Loucy (cell line): ENCODE results near the gene TNS3.

Experiments used
- H2AFZ ChIP-seq: fragments of 200-600 bp; sonication (generic); 2 replicates; pipeline ENCODE4 v1.6.0; 2016; ENCODE audit warnings: antibody characterized with exemption, mild to moderate bottlenecking, low read length, moderate library complexity
- H3F3A ChIP-seq: fragments of 200-600 bp; 2 replicates; pipeline ENCODE4 v1.6.0; 2016; ENCODE audit warnings: antibody characterized with exemption, low read depth, mild to moderate bottlenecking
- H3K27me3 ChIP-seq: fragments of 200-600 bp; sonication (generic); 2 replicates; pipeline ENCODE4 v1.6.1; 2014; ENCODE audit warnings: low read length, mild to moderate bottlenecking; ENCODE audit not compliant: insufficient read depth, poor library complexity, severe bottlenecking
- H3K36me3 ChIP-seq: fragments of 200-600 bp; sonication (generic); 2 replicates; pipeline ENCODE4 v1.6.1; 2016; ENCODE audit warnings: low read length; ENCODE audit not compliant: insufficient read depth
- H3K4me1 ChIP-seq: fragments of 200-600 bp; sonication (generic); 2 replicates; pipeline ENCODE4 v1.5.1; 2014; ENCODE audit warnings: low read length, mild to moderate bottlenecking; ENCODE audit not compliant: insufficient read depth, poor library complexity, severe bottlenecking
- H3K4me2 ChIP-seq: fragments of 200-600 bp; sonication (generic); 2 replicates; pipeline ENCODE4 v1.6.0; 2014; ENCODE audit warnings: antibody characterized with exemption, low read length, low read depth, mild to moderate bottlenecking; ENCODE audit not compliant: poor library complexity, severe bottlenecking
- H3K4me3 ChIP-seq: fragments of 200-600 bp; sonication (generic); 2 replicates; pipeline ENCODE4 v1.5.1; 2014; ENCODE audit warnings: low read length, mild to moderate bottlenecking, mixed read lengths; ENCODE audit not compliant: poor library complexity, severe bottlenecking
- H3K79me2 ChIP-seq: fragments of 200-600 bp; sonication (generic); 2 replicates; pipeline ENCODE4 v1.6.1; 2014; ENCODE audit warnings: low read length; ENCODE audit not compliant: insufficient read depth
- H3K9ac ChIP-seq: fragments of 200-600 bp; sonication (generic); 2 replicates; pipeline ENCODE4 v1.6.0; 2014; ENCODE audit warnings: mild to moderate bottlenecking, low read depth, low read length, moderate library complexity; ENCODE audit not compliant: poor library complexity, severe bottlenecking
- H3K9me2 ChIP-seq: fragments of 200-600 bp; sonication (generic); replicated peaks from 2 replicates; pipeline ENCODE4 v1.6.1; 2016; ENCODE audit warnings: low read depth, low read length, mixed read lengths
- H3K9me3 ChIP-seq: fragments of 200-600 bp; sonication (generic); 2 replicates; pipeline ENCODE4 v1.6.1; 2014; ENCODE audit warnings: mild to moderate bottlenecking, antibody characterized with exemption, low read length, low read depth; ENCODE audit not compliant: insufficient read depth
- H4K20me1 ChIP-seq: fragments of 200-600 bp; sonication (generic); 2 replicates; pipeline ENCODE4 v1.6.0; 2014; ENCODE audit warnings: antibody characterized with exemption, low read length, mild to moderate bottlenecking; ENCODE audit not compliant: insufficient read depth, poor library complexity, severe bottlenecking
- CTCF ChIP-seq: fragments of 200-600 bp; sonication (generic); conservative IDR thresholded peaks from 2 replicates; pipeline ENCODE4 v1.5.1; 2014; ENCODE audit warnings: mild to moderate bottlenecking, antibody characterized with exemption, low read length
- EZH2phosphoT487 ChIP-seq: fragments of 200-600 bp; IDR thresholded peaks from 2 replicates; pipeline ENCODE4 v1.6.1; 2018; ENCODE audit warnings: antibody characterized with exemption, mild to moderate bottlenecking, moderate library complexity, borderline replicate concordance

TNS3 gene

GRCh38 chr7:47602272-47603004, 20.5 kb upstream of the TNS3 start:
- no peaks in the 10 kb centered on the region for H3K79me2 ChIP-seq
- H3K4me2 ChIP-seq, result no peak overlapping the region
- no peaks in the 10 kb centered on the region for H3K27me3 ChIP-seq
- H4K20me1 ChIP-seq, result no peaks in the 10 kb centered on the region
- TF ChIP-seq CTCF (no peak), EZH2phosphoT487 (no peak)
- no peak overlapping the region for H3K9ac ChIP-seq
- H2AFZ ChIP-seq, result no peak overlapping the region
- no peaks in the 10 kb centered on the region for H3K4me1 ChIP-seq
- no peaks in the 10 kb centered on the region; the same call in 1 of the 2 replicates for H3K9me3 ChIP-seq
- no peaks in the 10 kb centered on the region for H3K36me3 ChIP-seq
- H3K4me3 ChIP-seq, result no peak overlapping the region
- H3K9me2 ChIP-seq, result no peaks in the 10 kb centered on the region
- H3F3A ChIP-seq, result no peaks in the 10 kb centered on the region

GRCh38 chr7:47601881-47602249, 20.0 kb upstream of the TNS3 start:
- TF ChIP-seq CTCF (no peak), EZH2phosphoT487 (no peak)
- H3K9me3 ChIP-seq, result peaks cover 1% of the 10 kb centered on the region; the same call in 1 of the 2 replicates
- no peak overlapping the region for H2AFZ ChIP-seq
- H3K36me3 ChIP-seq, result no peaks in the 10 kb centered on the region
- no peak overlapping the region for H3K9ac ChIP-seq
- H3K27me3 ChIP-seq, result no peaks in the 10 kb centered on the region
- no peaks in the 10 kb centered on the region for H3K9me2 ChIP-seq
- H4K20me1 ChIP-seq, result no peaks in the 10 kb centered on the region
- no peaks in the 10 kb centered on the region for H3K4me1 ChIP-seq
- H3K79me2 ChIP-seq, result no peaks in the 10 kb centered on the region
- no peak overlapping the region for H3K4me2 ChIP-seq
- H3K4me3 ChIP-seq, result no peak overlapping the region
- no peaks in the 10 kb centered on the region for H3F3A ChIP-seq

- no peaks in the 10 kb centered on the region for H3K4me1 ChIP-seq
Observed at GRCh38 chr7:47601119-47601880, 19.4 kb upstream of the TNS3 start.

More at GRCh38 chr7:47601119-47601880, 19.4 kb upstream of the TNS3 start:
- no peak overlapping the region for H3K4me3 ChIP-seq
- no peaks in the 10 kb centered on the region for H3K79me2 ChIP-seq
- no peaks in the 10 kb centered on the region for H3F3A ChIP-seq
- H3K9me2 ChIP-seq, result no peaks in the 10 kb centered on the region
- H3K9me3 ChIP-seq, result peaks cover 4% of the 10 kb centered on the region; the same call in 1 of the 2 replicates
- no peak overlapping the region for H2AFZ ChIP-seq
- no peak overlapping the region for H3K4me2 ChIP-seq
- H4K20me1 ChIP-seq, result no peaks in the 10 kb centered on the region
- H3K9ac ChIP-seq, result no peak overlapping the region
- H3K36me3 ChIP-seq, result no peaks in the 10 kb centered on the region
- H3K27me3 ChIP-seq, result no peaks in the 10 kb centered on the region
- TF ChIP-seq EZH2phosphoT487, result no peak
- TF ChIP-seq CTCF, result no peak
